NCI-H748 (cell line): ENCODE results near the gene BRD2.

Source experiments
- DNase-seq: peaks from one replicate; lab custom pipeline; 2025; ENCODE audit not compliant: unreplicated experiment; lab: John Stamatoyannopoulos, UW

The BRD2 gene

GRCh38 chr6:32971242-32971580, 2.8 kb downstream of the BRD2 start:
- no peak for DNase-seq

GRCh38 chr6:32971581-32972352, 3.4 kb downstream of the BRD2 start:
- peak; percentile 100 for DNase-seq

- DNase-seq = peak; percentile 86
Measured at GRCh38 chr6:32972353-32973143, 4.2 kb downstream of the BRD2 start.

DNA sequence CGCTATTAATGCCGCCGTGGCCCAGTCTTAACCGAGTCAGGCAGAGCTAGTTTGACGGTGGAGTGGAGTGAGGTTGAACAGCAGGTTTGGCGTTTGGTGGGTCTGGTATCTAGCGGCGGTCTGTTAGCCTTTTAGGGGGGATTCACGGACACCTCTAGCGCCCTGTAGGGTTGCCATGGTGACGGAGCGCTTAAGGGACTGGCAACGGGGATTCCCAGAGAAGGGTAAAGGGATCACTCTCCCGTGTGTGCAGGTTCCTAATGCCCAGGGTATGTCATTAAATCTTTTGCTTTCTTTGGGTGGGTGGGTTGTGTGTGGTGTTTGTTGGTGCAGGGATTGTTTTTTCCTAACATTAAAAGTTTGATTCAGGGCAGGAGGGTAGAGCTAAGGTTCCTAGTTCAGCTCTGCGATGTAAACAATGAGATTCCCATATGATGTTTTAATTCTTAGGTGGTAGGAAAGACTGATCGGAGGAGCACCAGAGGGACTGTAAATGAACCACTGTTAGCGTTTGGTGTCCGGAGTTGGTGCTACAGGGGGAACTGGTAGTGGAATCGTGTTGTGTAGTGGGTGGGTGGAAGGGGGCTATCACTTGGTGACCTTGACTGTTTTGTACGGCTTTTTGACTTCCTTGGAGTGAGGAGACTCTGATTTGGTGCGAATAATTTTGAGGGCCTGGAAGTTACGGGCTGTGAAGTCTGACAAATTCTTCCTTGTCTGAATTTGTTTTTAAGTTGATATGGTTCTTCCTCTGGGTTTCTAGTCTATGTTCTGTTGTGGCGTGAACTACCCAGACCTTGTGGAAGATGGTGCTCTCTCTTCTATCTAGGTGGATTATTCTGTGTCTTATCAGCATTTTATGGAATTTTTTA, 5.0 kb downstream of the BRD2 start:
- peak; percentile 90 for DNase-seq

DNA sequence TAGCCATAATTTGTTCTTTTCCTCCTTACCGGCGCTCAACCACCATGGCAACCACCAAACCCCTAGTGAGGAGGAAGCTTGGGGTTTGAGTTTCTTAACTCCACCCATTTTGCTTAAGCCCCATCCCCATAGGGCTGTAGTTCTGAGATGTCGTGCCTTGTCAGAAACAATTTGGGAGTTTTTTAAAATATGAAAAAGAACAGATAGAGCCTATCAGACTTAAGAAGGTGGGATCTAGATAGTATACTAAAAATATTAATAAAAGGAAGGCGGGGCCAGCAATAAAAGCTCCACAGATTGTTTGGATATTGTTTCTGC, 5.6 kb downstream of the BRD2 start:
- DNase-seq = peak; percentile 37

DNA sequence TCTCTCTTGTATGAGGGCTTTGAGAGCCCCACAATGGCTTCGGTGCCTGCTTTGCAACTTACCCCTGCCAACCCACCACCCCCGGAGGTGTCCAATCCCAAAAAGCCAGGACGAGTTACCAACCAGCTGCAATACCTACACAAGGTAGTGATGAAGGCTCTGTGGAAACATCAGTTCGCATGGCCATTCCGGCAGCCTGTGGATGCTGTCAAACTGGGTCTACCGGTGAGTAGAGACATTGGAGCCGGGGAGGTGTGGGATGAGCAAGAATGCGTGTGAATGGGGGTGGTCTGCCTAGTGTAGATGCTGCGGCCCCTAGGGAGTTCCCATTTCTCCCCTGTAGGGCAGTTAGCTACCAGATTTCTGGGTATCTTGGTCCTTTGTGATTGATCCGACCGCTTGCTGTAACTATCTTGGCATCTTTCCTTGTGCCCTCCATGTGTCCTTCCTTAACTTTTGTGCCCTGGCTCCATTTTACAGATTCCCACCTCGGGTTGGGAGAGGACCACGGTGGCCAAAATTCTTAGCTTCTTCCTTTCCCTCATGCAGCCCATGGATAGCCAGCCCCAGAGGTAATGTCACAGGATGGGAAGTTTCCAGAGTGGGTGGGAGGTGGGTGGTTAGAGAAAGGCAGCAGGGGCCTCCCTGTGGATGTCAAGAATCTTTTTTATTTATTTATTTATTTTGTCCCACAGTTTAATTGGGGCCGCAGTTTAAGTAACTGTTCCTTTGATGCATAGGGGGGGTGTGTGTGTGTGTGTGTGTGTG, 6.3 kb downstream of the BRD2 start:
- no peak for DNase-seq

- DNase-seq = no peak
Measured at GRCh38 chr6:32975886-32976285, 7.5 kb downstream of the BRD2 start.

- no peak for DNase-seq
Measured at GRCh38 chr6:32976334-32977069, 8.1 kb downstream of the BRD2 start.

GRCh38 chr6:32977272-32977952, 9.0 kb downstream of the BRD2 start:
- no peak for DNase-seq

- no peak for DNase-seq
Measured at GRCh38 chr6:32977953-32978324, 9.5 kb downstream of the BRD2 start.

DNA sequence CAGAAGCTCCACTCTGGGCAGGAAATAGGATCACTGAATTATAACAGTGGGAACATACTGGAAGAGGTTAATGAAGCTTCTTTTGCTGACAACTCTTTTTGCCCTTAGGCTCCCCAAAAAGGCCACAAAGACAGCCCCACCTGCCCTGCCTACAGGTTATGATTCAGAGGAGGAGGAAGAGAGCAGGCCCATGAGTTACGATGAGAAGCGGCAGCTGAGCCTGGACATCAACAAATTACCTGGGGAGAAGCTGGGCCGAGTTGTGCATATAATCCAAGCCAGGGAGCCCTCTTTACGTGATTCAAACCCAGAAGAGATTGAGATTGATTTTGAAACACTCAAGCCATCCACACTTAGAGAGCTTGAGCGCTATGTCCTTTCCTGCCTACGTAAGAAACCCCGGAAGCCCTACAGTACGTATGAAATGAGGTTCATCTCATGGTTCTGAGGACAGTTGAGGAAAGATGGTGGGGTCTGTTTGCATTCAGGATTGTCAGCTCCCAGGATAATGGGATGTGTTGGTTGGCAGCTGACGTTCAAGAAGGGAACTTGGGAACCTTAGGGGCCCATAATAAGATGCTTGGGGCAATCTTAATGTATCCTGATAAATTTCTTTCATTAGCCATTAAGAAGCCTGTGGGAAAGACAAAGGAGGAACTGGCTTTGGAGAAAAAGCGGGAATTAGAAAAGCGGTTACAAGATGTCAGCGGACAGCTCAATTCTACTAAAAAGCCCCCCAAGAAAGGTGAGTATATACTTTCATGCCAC, 11.5 kb downstream of the BRD2 start:
- no peak for DNase-seq

DNA sequence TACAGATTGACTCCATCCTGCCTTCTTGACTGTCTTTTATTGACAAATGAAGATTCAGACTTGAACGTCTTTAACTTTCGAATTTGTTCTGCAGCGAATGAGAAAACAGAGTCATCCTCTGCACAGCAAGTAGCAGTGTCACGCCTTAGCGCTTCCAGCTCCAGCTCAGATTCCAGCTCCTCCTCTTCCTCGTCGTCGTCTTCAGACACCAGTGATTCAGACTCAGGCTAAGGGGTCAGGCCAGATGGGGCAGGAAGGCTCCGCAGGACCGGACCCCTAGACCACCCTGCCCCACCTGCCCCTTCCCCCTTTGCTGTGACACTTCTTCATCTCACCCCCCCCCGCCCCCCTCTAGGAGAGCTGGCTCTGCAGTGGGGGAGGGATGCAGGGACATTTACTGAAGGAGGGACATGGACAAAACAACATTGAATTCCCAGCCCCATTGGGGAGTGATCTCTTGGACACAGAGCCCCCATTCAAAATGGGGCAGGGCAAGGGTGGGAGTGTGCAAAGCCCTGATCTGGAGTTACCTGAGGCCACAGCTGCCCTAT, 12.2 kb downstream of the BRD2 start:
- no peak for DNase-seq

- DNase-seq = peak; percentile 78
Measured at GRCh38 chr6:32982084-32982701, 13.8 kb downstream of the BRD2 start.

DNA sequence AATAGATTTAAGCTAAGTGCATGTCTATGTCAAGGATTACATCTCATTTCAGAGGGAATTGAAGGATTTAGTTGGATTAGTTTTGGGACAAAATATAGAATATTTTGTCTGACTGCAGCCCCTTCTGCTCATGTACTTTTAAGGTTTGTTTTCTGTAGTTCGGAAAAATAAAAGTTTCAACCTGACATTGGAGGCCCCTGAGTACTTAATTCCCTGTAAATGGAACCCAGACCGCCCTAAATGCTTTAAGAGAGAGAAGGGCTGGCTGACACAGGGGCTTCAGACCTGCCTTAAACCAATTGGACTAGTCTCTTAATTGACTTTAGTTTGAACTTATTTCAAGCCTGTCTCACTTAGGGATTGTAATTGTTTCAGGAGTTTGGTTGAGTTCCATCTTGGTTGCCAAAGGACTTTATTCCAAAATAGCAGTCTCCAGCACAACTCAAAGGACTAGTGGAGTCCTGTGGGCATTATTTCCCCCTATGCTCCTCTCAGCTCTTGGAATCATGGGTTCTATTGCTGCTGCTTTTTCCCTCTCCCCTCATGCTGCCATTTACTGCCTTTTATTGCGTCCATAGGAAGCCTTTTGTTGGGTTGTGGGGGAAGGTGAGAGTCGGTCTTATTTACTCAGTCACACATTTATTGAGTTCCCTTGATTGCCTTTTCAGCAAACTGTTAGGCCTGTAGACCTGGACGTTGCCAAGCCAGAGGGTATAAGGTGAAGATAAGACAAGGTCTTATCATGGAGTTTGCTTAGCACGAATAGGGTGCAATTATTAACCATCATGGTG, 14.5 kb downstream of the BRD2 start:
- DNase-seq = peak; percentile 40

- DNase-seq = no peak
Measured at GRCh38 chr6:32983493-32983848, 15.1 kb downstream of the BRD2 start.

DNA sequence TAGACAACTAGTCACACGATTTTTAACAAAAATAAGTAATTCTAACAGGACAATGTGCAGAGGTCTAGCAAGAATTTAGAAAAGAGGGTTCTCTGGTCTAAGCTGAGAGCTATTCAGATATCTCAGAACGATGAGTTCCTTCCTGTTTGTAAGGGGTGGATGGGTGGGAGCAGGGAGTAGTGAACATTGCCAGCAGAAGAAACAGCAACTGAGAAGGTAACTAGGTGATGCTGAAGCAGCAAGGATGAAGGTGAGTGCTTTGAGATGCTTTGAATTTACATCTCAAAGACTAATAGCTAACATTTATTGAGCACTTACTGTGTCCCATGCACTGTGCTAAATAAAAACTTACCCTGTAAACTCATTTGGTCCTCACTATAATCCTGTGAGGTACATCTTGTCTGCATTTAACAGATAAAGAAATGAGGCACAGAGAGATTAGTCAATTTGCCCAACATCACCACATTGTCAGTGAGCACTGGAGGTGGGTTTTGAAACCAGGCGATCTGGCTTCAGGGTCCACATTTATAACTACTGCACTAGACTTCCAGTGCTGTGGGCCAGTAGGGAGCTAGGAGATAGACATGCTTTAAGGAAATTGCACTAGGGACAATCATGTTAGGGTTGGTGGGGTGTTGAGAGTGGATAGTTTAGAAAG, 15.7 kb downstream of the BRD2 start:
- DNase-seq = no peak
